Caco-2 (cell line): ENCODE results near the gene KLRG1. TPM values are rescaled to one million over a fixed set of nuclear protein-coding genes. Genes with fewer than 3 reads are reported as not detected.

ENCODE experiments used
- BruUV-seq: library from RNA; stranded (reverse); fragments of 400-500 nt; replicated peaks from 2 replicates; lab custom pipeline; 2021; lab: Mats Ljungman, UMichigan
- CTCF ChIA-PET: fragments of 300-600 bp; sonication (Branson Sonifier 250); formaldehyde crosslinking; loops from one replicate; lab custom pipeline; 2022; ENCODE audit warnings: antibody characterized with exemption; lab: Charles Lee
- POLR2A ChIA-PET: fragments of 300-600 bp; sonication (Branson Sonifier 250); formaldehyde crosslinking; loops from one replicate; lab custom pipeline; 2022; ENCODE audit warnings: antibody characterized with exemption; lab: Charles Lee
- DNase-seq, 2 experiments: peaks; one replicate each; pipeline versions ENCODE4 v3.0.0 to v3.0.0-alpha.2; 2020 to 2022
- H3K27me3 ChIP-seq: replicated peaks from 2 replicates; pipeline ENCODE4 v1.6.0; 2011; ENCODE audit warnings: low read length; ENCODE audit not compliant: control insufficient read depth, insufficient read depth
- H3K36me3 ChIP-seq: 2 replicates; pipeline ENCODE4 v1.5.1; 2011; ENCODE audit warnings: low read length; ENCODE audit not compliant: control insufficient read depth, insufficient read depth
- H3K4me1 ChIP-seq: fragments of 250-450 bp; sonication (Bioruptor Pico); 2 replicates; pipeline ENCODE4 v1.5.1; 2020; ENCODE audit warnings: mild to moderate bottlenecking
- H3K4me3 ChIP-seq: 2 replicates; pipeline ENCODE4 v1.5.1; 2011; ENCODE audit warnings: low read depth, mild to moderate bottlenecking, control low read depth, low read length
- H3K9me3 ChIP-seq: fragments of 250-450 bp; sonication (Bioruptor Pico); 2 replicates; pipeline ENCODE4 v1.5.1; 2020; ENCODE audit warnings: mild to moderate bottlenecking, moderate library complexity
- H3K27ac Mint-ChIP-seq: one replicate; pipeline ENCODE4 v1.8.0; 2022; ENCODE audit warnings: mixed read lengths; ENCODE audit not compliant: unreplicated experiment
- H3K27me3 Mint-ChIP-seq: one replicate; pipeline ENCODE4 v1.8.0; 2022; ENCODE audit warnings: mixed read lengths; ENCODE audit not compliant: insufficient read depth, unreplicated experiment
- H3K36me3 Mint-ChIP-seq: one replicate; pipeline ENCODE4 v1.8.0; 2022; ENCODE audit warnings: mild to moderate bottlenecking, mixed read lengths; ENCODE audit not compliant: insufficient read depth, unreplicated experiment
- H3K4me1 Mint-ChIP-seq: one replicate; pipeline ENCODE4 v1.8.0; 2022; ENCODE audit warnings: low read depth, mixed read lengths; ENCODE audit not compliant: unreplicated experiment
- H3K4me3 Mint-ChIP-seq: one replicate; pipeline ENCODE4 v1.8.0; 2022; ENCODE audit warnings: mild to moderate bottlenecking, moderate library complexity, mixed read lengths; ENCODE audit not compliant: unreplicated experiment
- H3K9me3 Mint-ChIP-seq: one replicate; pipeline ENCODE4 v1.8.0; 2022; ENCODE audit warnings: mixed read lengths; ENCODE audit not compliant: unreplicated experiment
- CTCF ChIP-seq, 2 experiments: fragments of 200-600 bp in 1 of 2; IDR thresholded peaks; 1 replicate in 1 of 2; 2 replicates in 1 of 2; pipeline versions ENCODE4 v1.5.1 to v1.8.0; 2011 to 2022; ENCODE audit warnings: antibody characterized with exemption in 1 of 2, control low read depth in 1 of 2, inconsistent platforms in 1 of 2, low read depth in 1 of 2, low read length in 1 of 2, mild to moderate bottlenecking in 1 of 2, moderate library complexity in 1 of 2; ENCODE audit not compliant: insufficient read depth in 1 of 2, severe bottlenecking in 1 of 2, unreplicated experiment in 1 of 2
- intact Hi-C: fragments of 100-400 bp; cut with micrococcal nuclease; formaldehyde crosslinking; loops from one replicate; pipeline ENCODE4 v1.10.0; 2022; ENCODE audit not compliant: unreplicated experiment
- total RNA-seq: library from RNA; stranded (reverse); gene quantifications from 2 replicates; pipeline ENCODE4 v1.2.3, GENCODE V29; 2022

Gene KLRG1
- total RNA-seq, 1 experiment from 2014 or later, result 1.2 TPM

DNA sequence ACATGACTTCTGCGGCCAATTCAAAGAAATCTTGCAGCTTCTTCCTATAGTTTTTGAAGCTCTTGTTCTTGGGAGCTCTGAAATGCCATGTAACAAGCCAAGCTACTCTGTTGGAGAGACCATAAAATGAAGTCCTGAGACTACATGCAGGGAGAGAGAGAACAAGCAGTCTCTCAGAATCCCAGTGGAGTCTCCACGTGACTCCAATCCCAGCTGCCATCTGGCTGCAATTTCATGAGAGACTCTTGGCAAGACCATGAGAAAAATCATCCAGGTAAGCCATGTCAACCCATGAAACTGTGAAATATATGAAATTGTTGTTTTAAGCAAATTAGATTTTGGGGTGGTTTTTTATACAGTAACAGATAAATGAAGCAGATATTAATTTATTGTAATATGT is 54.4 kb downstream of the KLRG1 start:
- no peaks in the 10 kb centered on the region for H3K4me1 Mint-ChIP-seq
- no TSS peak for BruUV-seq
- no peak overlapping the region for H3K27ac Mint-ChIP-seq
- Histone ChIP-seq H3K36me3 (no peaks in the 10 kb centered on the region), H3K27me3 (0 out of 2 replicates have a peak, but pooled peaks cover 1% of the 10 kb centered on the region), H3K4me3 (no peak overlapping the region), H3K4me1 (no peaks in the 10 kb centered on the region), H3K9me3 (0 out of 2 replicates have a peak, but pooled peaks cover 4% of the 10 kb centered on the region)
- intact Hi-C loops, result loop anchor here (10.0 kb wide), 1 partner anchor 389 kb away; no protein-coding TSS in a partner anchor
- H3K36me3 Mint-ChIP-seq, result no peaks in the 10 kb centered on the region
- CTCF ChIA-PET, result no interaction called here
- TF ChIP-seq CTCF (IDR thresholded peaks at IDR 0.05; ENCODE audit: insufficient read depth in 1 of 2, low read depth in 1 of 2, low read length in 1 of 2, severe bottlenecking in 1 of 2, unreplicated experiment in 1 of 2), result no peak
- peaks cover 9% of the 10 kb centered on the region for H3K9me3 Mint-ChIP-seq
- H3K27me3 Mint-ChIP-seq, result peaks cover 27% of the 10 kb centered on the region
- no peak overlapping the region for H3K4me3 Mint-ChIP-seq
- no peak for DNase-seq
- POLR2A ChIA-PET, result no interaction called here

- intact Hi-C loops, result loop anchor here (10.0 kb wide), 1 partner anchor 392 kb away; no protein-coding TSS in a partner anchor
- Mint-ChIP-seq H3K4me3 (no peak overlapping the region), H3K4me1 (no peaks in the 10 kb centered on the region), H3K36me3 (no peaks in the 10 kb centered on the region), H3K27ac (no peak overlapping the region), H3K27me3 (peaks cover 26% of the 10 kb centered on the region), H3K9me3 (peaks cover 9% of the 10 kb centered on the region)
- H3K4me3 ChIP-seq, result no peak overlapping the region
- H3K4me1 ChIP-seq, result no peaks in the 10 kb centered on the region
- CTCF ChIA-PET, result no interaction called here
- TF ChIP-seq CTCF (IDR thresholded peaks at IDR 0.05; ENCODE audit: insufficient read depth in 1 of 2, low read depth in 1 of 2, low read length in 1 of 2, severe bottlenecking in 1 of 2, unreplicated experiment in 1 of 2), result no peak
- no peaks in the 10 kb centered on the region for H3K27me3 ChIP-seq
- POLR2A ChIA-PET, result no interaction called here
- H3K36me3 ChIP-seq, result no peaks in the 10 kb centered on the region
- peaks cover 9% of the 10 kb centered on the region; the same call in 1 of the 2 replicates for H3K9me3 ChIP-seq
- BruUV-seq, result no TSS peak
- no peak for DNase-seq
Observed at GRCh38 chr12:9047105-9047504, 57.8 kb downstream of the KLRG1 start.

GRCh38 chr12:9048930-9049329 is 59.6 kb downstream of the KLRG1 start:
- Mint-ChIP-seq H3K4me3 (no peak overlapping the region), H3K4me1 (no peaks in the 10 kb centered on the region), H3K36me3 (no peaks in the 10 kb centered on the region), H3K27me3 (peaks cover 32% of the 10 kb centered on the region), H3K27ac (no peak overlapping the region), H3K9me3 (peaks cover 9% of the 10 kb centered on the region)
- Histone ChIP-seq H3K4me1 (no peaks in the 10 kb centered on the region), H3K27me3 (no peaks in the 10 kb centered on the region), H3K4me3 (no peak overlapping the region), H3K36me3 (no peaks in the 10 kb centered on the region), H3K9me3 (peaks cover 9% of the 10 kb centered on the region; the same call in 1 of the 2 replicates)
- no peak for TF ChIP-seq CTCF (IDR thresholded peaks at IDR 0.05; ENCODE audit: insufficient read depth in 1 of 2, low read depth in 1 of 2, low read length in 1 of 2, severe bottlenecking in 1 of 2, unreplicated experiment in 1 of 2)
- intact Hi-C loops, result loop anchor here (10.0 kb wide), 1 partner anchor 394 kb away; no protein-coding TSS in a partner anchor
- no TSS peak for BruUV-seq
- ChIA-PET CTCF (interaction anchor here (0.6 to 2.9 kb wide), 15 partner anchors 7 to 505 kb away, joined by 3 to 29 read pairs (median 6); partner anchors contain the start of gene M6PR), POLR2A (interaction anchor here (0.6 to 1.3 kb wide), 2 partner anchors 15 to 99 kb away, joined by 4 read pairs; no protein-coding TSS in a partner anchor)
- no peak for DNase-seq
